WERI-Rb-1 (cell line): ENCODE measurements around the gene HIVEP3.

Experiments
- DNase-seq: peaks from one replicate; pipeline ENCODE4 v3.0.0-alpha.2; 2020
- H3K27ac ChIP-seq: fragments of 250-450 bp; sonication (Bioruptor Pico); 2 replicates; pipeline ENCODE4 v1.5.1; 2020; ENCODE audit warnings: mild to moderate bottlenecking, moderate library complexity
- H3K27me3 ChIP-seq: fragments of 250-450 bp; sonication (Bioruptor Pico); 2 replicates; pipeline ENCODE4 v1.5.1; 2021; ENCODE audit warnings: mild to moderate bottlenecking, low read depth, moderate library complexity; ENCODE audit not compliant: insufficient read depth, severe bottlenecking
- H3K36me3 ChIP-seq: fragments of 250-450 bp; sonication (Bioruptor Pico); 2 replicates; pipeline ENCODE4 v1.5.1; 2020; ENCODE audit warnings: mild to moderate bottlenecking, moderate library complexity
- H3K4me3 ChIP-seq: 2 replicates; pipeline ENCODE4 v1.5.1; 2011; ENCODE audit warnings: low read depth, mild to moderate bottlenecking, control low read depth, low read length
- H3K9me3 ChIP-seq: fragments of 250-450 bp; sonication (Bioruptor Pico); 2 replicates; pipeline ENCODE4 v1.5.1; 2021; ENCODE audit warnings: mild to moderate bottlenecking, moderate library complexity; ENCODE audit not compliant: severe bottlenecking
- TF ChIP-seq, protein P1 (sequence below): IDR thresholded peaks from 2 replicates; pipeline ENCODE4 v1.5.1; 2011; ENCODE audit warnings: low read depth, mild to moderate bottlenecking, control low read depth, inconsistent platforms, low read length

Gene HIVEP3

DNA sequence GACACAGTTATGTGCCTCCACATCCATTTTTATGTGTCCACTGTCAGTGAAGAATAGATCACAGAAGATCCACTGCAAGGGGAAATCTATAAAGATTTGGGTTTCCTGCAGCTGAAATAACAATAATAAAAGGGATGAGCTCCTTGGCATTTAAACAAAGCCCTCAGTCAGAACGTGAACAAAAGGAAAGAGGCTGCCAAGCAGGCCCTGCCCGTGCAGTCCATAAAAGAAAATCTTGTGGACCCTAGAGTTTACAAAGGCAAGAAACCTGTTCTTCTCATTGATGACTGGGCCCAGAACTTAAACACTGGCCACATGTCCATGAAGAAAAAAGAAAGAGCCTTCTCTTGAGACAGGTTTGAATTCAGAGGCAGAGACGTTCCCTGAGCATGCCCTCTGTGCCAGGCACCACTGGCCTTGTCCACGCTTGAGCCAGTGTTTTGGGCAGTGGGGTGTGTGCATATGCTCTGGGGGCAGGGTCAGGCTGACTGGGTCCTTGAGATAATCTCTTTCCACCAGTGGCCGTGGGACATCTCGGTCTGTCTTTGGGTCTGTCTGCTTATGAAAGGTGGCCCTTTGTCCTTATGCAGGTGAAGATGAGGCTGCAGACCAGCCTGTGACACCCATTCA lies 142.7 kb downstream of the HIVEP3 start:
- no peak overlapping the region for H3K27ac ChIP-seq
- no peak overlapping the region for H3K4me3 ChIP-seq
- H3K9me3 ChIP-seq: no peaks in the 10 kb centered on the region
- DNase-seq: no peak
- TF ChIP-seq, protein P1, sequence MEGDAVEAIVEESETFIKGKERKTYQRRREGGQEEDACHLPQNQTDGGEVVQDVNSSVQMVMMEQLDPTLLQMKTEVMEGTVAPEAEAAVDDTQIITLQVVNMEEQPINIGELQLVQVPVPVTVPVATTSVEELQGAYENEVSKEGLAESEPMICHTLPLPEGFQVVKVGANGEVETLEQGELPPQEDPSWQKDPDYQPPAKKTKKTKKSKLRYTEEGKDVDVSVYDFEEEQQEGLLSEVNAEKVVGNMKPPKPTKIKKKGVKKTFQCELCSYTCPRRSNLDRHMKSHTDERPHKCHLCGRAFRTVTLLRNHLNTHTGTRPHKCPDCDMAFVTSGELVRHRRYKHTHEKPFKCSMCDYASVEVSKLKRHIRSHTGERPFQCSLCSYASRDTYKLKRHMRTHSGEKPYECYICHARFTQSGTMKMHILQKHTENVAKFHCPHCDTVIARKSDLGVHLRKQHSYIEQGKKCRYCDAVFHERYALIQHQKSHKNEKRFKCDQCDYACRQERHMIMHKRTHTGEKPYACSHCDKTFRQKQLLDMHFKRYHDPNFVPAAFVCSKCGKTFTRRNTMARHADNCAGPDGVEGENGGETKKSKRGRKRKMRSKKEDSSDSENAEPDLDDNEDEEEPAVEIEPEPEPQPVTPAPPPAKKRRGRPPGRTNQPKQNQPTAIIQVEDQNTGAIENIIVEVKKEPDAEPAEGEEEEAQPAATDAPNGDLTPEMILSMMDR: no peak
- H3K36me3 ChIP-seq: no peaks in the 10 kb centered on the region
- no peaks in the 10 kb centered on the region for H3K27me3 ChIP-seq

DNA sequence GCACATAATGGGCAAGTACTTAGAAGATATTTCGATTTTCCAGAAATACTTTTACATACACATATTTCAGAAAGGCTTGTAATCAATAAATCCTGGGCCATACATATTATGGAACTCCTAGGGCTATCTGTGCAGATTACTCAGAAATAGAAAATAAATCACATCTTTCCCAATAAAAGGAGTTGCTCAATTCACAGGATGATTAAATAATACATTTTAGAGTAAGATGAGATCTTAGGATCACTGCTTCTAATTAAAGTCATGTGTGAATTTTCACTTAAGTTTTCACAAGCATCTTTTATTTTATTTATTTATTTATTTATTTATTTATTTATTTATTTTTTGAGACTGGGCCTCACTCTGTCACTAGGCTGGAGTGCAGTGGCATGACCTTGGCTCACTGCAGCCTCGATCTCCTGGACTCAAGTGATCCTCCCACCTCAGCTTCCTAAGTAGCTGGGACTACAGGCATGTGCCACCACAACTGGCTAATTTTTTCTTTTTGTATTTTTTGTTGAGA lies 144.2 kb downstream of the HIVEP3 start:
- Histone ChIP-seq H3K36me3 (no peaks in the 10 kb centered on the region), H3K9me3 (no peaks in the 10 kb centered on the region), H3K4me3 (no peak overlapping the region), H3K27me3 (no peaks in the 10 kb centered on the region), H3K27ac (no peak overlapping the region)
- TF ChIP-seq, protein P1: no peak
- no peak for DNase-seq

DNA sequence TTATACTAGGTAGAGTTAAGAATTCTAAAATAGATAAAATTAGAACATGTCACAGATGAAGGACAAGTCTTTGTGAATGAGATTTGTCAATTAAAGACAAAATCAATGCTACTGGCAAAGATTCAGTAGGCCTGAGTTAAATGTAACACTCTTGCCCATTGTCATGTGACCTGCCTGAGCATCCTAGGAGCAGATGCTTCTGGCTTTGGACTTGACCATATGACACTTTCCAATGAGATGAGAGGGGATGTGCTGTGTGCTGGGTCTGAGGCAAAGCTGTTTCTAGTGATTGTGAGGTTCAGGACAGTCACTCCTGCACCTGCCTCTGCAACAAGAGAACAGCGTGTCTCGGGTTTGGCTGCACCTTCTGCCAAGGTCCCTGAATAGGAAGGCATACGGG lies 144.9 kb downstream of the HIVEP3 start:
- no peak overlapping the region for H3K4me3 ChIP-seq
- no peaks in the 10 kb centered on the region for H3K9me3 ChIP-seq
- TF ChIP-seq, protein P1: no peak
- H3K27ac ChIP-seq: no peak overlapping the region
- no peak for DNase-seq
- H3K27me3 ChIP-seq: no peaks in the 10 kb centered on the region
- no peaks in the 10 kb centered on the region for H3K36me3 ChIP-seq

DNA sequence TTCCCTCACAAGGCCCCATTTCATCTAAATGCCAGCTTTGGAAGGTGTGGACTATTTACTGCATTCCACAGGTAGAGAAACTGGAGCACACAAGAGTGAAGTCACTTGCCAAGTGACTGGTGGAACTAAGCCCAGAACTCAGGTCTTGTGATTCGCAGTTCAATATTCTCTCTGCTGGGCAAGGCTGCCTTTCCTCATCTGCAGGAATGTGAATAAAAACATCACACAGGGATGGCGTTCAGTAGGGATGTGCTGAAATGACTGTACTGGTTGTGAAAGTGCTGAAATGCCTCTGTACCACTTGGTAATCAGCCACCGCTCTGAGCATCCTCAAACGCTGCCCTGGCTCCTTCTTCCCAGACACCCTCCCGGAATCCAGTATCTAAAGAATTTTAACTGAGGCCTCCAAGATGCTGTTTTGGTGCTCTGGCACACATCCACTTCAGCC lies 145.6 kb downstream of the HIVEP3 start:
- Histone ChIP-seq H3K4me3 (no peak overlapping the region), H3K27me3 (no peaks in the 10 kb centered on the region)

DNA sequence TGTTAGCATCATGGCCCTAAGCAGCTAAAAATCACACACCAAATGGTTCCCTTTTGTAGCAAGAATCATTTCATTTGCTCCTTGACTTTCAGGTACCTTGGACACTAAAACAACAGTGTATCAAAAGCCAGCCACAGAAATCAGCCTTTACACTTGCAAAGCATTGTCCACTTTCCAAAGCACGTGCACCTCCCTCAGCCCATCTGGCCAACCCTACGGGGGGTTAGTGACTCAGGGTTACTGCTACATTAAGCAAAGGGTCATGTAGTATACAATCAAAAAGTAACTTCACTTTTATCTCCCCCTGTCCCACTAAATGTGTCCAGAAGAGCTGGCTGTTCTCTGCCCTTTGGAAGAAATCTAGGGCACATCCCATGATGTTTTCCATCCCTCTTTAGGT lies 149.7 kb downstream of the HIVEP3 start:
- TF ChIP-seq, protein P1: no peak
- Histone ChIP-seq H3K27ac (no peak overlapping the region), H3K4me3 (no peak overlapping the region), H3K9me3 (no peaks in the 10 kb centered on the region), H3K36me3 (no peaks in the 10 kb centered on the region), H3K27me3 (no peaks in the 10 kb centered on the region)
- DNase-seq: no peak

More for the DNA sequence above, 145.6 kb downstream of the HIVEP3 start:
- no peak for DNase-seq
- TF ChIP-seq, protein P1: no peak
- Histone ChIP-seq H3K27ac (no peak overlapping the region), H3K36me3 (no peaks in the 10 kb centered on the region), H3K9me3 (no peaks in the 10 kb centered on the region)

DNA sequence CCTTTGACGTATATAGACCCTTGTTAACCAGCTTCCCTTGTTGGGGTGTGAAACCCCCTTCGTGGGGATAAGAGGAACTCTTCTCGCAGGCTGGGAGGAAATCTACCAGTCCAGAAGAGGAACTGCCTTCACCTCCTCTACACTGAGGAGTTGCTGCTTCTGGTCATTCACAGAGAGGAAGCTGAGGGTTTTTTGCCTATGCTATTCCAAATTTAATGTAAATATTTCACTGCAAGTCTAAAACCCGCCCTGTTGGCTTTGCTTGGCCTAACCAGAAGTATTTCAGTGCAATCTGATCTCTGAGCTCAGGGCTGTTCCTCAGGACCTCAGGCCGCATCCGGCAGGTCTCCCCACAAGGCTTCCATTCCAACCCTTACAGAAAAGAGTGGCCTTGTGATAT lies 150.1 kb downstream of the HIVEP3 start:
- Histone ChIP-seq H3K27ac (no peak overlapping the region), H3K4me3 (no peak overlapping the region), H3K9me3 (no peaks in the 10 kb centered on the region), H3K36me3 (no peaks in the 10 kb centered on the region), H3K27me3 (no peaks in the 10 kb centered on the region)
- no peak for DNase-seq
- TF ChIP-seq, protein P1: no peak
